ENCODE data around the gene RMRP. TPM values are rescaled to one million over a fixed set of nuclear protein-coding genes. Genes with fewer than 3 reads are reported as not detected.

Gene RMRP
- total and polyA plus RNA-seq, 2 experiments from 2014 or later = 15.3 to 8,626 TPM

- TF ChIP-seq, protein P1, sequence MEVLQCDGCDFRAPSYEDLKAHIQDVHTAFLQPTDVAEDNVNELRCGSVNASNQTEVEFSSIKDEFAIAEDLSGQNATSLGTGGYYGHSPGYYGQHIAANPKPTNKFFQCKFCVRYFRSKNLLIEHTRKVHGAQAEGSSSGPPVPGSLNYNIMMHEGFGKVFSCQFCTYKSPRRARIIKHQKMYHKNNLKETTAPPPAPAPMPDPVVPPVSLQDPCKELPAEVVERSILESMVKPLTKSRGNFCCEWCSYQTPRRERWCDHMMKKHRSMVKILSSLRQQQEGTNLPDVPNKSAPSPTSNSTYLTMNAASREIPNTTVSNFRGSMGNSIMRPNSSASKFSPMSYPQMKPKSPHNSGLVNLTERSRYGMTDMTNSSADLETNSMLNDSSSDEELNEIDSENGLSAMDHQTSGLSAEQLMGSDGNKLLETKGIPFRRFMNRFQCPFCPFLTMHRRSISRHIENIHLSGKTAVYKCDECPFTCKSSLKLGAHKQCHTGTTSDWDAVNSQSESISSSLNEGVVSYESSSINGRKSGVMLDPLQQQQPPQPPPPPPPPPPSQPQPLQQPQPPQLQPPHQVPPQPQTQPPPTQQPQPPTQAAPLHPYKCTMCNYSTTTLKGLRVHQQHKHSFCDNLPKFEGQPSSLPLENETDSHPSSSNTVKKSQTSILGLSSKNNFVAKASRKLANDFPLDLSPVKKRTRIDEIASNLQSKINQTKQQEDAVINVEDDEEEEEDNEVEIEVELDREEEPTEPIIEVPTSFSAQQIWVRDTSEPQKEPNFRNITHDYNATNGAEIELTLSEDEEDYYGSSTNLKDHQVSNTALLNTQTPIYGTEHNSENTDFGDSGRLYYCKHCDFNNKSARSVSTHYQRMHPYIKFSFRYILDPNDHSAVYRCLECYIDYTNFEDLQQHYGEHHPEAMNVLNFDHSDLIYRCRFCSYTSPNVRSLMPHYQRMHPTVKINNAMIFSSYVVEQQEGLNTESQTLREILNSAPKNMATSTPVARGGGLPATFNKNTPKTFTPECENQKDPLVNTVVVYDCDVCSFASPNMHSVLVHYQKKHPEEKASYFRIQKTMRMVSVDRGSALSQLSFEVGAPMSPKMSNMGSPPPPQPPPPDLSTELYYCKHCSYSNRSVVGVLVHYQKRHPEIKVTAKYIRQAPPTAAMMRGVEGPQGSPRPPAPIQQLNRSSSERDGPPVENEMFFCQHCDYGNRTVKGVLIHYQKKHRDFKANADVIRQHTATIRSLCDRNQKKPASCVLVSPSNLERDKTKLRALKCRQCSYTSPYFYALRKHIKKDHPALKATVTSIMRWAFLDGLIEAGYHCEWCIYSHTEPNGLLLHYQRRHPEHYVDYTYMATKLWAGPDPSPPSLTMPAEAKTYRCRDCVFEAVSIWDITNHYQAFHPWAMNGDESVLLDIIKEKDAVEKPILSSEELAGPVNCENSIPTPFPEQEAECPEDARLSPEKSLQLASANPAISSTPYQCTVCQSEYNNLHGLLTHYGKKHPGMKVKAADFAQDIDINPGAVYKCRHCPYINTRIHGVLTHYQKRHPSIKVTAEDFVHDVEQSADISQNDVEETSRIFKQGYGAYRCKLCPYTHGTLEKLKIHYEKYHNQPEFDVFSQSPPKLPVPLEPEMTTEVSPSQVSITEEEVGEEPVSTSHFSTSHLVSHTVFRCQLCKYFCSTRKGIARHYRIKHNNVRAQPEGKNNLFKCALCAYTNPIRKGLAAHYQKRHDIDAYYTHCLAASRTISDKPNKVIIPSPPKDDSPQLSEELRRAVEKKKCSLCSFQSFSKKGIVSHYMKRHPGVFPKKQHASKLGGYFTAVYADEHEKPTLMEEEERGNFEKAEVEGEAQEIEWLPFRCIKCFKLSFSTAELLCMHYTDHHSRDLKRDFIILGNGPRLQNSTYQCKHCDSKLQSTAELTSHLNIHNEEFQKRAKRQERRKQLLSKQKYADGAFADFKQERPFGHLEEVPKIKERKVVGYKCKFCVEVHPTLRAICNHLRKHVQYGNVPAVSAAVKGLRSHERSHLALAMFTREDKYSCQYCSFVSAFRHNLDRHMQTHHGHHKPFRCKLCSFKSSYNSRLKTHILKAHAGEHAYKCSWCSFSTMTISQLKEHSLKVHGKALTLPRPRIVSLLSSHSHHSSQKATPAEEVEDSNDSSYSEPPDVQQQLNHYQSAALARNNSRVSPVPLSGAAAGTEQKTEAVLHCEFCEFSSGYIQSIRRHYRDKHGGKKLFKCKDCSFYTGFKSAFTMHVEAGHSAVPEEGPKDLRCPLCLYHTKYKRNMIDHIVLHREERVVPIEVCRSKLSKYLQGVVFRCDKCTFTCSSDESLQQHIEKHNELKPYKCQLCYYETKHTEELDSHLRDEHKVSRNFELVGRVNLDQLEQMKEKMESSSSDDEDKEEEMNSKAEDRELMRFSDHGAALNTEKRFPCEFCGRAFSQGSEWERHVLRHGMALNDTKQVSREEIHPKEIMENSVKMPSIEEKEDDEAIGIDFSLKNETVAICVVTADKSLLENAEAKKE (CRISPR knock-in tag; IDR thresholded peaks at IDR 0.05) = no peak
- TF ChIP-seq EZH2 (IDR thresholded peaks at IDR 0.05; ENCODE audit: low read depth, unreplicated experiment) = no peak
- TF ChIP-seq POLR2AphosphoS5 (IDR thresholded peaks at IDR 0.05; ENCODE audit: low read depth) = no peak
- TF ChIP-seq, protein P2, sequence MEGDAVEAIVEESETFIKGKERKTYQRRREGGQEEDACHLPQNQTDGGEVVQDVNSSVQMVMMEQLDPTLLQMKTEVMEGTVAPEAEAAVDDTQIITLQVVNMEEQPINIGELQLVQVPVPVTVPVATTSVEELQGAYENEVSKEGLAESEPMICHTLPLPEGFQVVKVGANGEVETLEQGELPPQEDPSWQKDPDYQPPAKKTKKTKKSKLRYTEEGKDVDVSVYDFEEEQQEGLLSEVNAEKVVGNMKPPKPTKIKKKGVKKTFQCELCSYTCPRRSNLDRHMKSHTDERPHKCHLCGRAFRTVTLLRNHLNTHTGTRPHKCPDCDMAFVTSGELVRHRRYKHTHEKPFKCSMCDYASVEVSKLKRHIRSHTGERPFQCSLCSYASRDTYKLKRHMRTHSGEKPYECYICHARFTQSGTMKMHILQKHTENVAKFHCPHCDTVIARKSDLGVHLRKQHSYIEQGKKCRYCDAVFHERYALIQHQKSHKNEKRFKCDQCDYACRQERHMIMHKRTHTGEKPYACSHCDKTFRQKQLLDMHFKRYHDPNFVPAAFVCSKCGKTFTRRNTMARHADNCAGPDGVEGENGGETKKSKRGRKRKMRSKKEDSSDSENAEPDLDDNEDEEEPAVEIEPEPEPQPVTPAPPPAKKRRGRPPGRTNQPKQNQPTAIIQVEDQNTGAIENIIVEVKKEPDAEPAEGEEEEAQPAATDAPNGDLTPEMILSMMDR (conservative IDR thresholded peaks at IDR 0.05; ENCODE audit: low read depth in 2 of 2) = no peak
- no peak for TF ChIP-seq NANOG (IDR thresholded peaks at IDR 0.05; ENCODE audit: borderline replicate concordance)
- TF ChIP-seq ZNF114 (CRISPR knock-in tag; IDR thresholded peaks at IDR 0.05) = no peak
- no peak for TF ChIP-seq STAT1 (IDR thresholded peaks at IDR 0.05; ENCODE audit: unreplicated experiment)
- no peak for TF ChIP-seq ZNF331 (CRISPR knock-in tag; IDR thresholded peaks at IDR 0.05; ENCODE audit: low read depth)
Observed at GRCh38 chr9:35615981-35616680, 41.7 kb downstream of the RMRP start (continued).
